Vagina (tissue), 2 donors: ENCODE results near the gene MYRIP.

Experiments
- POLR2AphosphoS5 ChIP-seq, 2 donors: sonication (generic); formaldehyde crosslinking; IDR thresholded peaks; one replicate each; pipeline ENCODE4 v1.9.0; 2017; ENCODE audit warnings: antibody characterized with exemption in 2 of 2, mild to moderate bottlenecking in 2 of 2, low read depth in 1 of 2; ENCODE audit not compliant: insufficient read depth in 1 of 2
- TF ChIP-seq, protein P1 (sequence below), 3 experiments: fragments of 450-650 bp in 2 of 3; fragments of 200-600 bp in 1 of 3; sonication (generic) in 1 of 3; IDR thresholded peaks; one replicate each; pipeline ENCODE4 v1.5.1; 2017 to 2019; ENCODE audit warnings: antibody characterized with exemption in 3 of 3, mild to moderate bottlenecking in 2 of 3, moderate library complexity in 2 of 3

DNA sequence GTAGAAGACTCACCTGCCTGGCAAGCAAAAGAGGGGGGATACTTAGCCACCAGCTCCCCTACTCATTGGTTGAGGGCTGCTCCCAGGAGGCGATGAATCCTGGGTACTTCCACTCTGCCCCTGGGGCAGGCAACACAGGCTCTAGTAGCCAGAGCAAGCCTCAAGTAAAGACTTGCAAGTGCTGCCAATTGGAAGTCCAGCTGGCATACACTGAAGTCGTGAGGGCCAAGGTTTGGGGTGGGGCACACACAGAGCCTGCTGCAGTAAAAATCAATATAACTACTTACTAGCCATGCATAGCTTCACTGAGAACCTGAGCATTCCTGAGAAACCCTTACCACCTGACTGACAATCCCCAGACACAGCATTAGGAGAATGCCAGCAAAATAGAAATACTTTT is 377.1 kb downstream of the MYRIP start:
- TF ChIP-seq, protein P1, sequence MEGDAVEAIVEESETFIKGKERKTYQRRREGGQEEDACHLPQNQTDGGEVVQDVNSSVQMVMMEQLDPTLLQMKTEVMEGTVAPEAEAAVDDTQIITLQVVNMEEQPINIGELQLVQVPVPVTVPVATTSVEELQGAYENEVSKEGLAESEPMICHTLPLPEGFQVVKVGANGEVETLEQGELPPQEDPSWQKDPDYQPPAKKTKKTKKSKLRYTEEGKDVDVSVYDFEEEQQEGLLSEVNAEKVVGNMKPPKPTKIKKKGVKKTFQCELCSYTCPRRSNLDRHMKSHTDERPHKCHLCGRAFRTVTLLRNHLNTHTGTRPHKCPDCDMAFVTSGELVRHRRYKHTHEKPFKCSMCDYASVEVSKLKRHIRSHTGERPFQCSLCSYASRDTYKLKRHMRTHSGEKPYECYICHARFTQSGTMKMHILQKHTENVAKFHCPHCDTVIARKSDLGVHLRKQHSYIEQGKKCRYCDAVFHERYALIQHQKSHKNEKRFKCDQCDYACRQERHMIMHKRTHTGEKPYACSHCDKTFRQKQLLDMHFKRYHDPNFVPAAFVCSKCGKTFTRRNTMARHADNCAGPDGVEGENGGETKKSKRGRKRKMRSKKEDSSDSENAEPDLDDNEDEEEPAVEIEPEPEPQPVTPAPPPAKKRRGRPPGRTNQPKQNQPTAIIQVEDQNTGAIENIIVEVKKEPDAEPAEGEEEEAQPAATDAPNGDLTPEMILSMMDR (IDR thresholded peaks at IDR 0.05), result no peak
- TF ChIP-seq POLR2AphosphoS5 (IDR thresholded peaks at IDR 0.05; ENCODE audit: insufficient read depth in 1 of 2, low read depth in 1 of 2), result no peak
